GM12878 (cell line): ENCODE results near the gene SIAH2. TPM values are rescaled to one million over a fixed set of nuclear protein-coding genes. Genes with fewer than 3 reads are reported as not detected.
A peak's percentile ranks its signal among the peaks of the same experiment; 100 is the strongest.

Experiments used
- ATAC-seq: fragments of 200-7000 bp; cut with Tn5 transposase; 3 replicates; pipeline ENCODE4 v1.9.1; 2020; ENCODE audit warnings: mild to moderate bottlenecking, moderate library complexity
- BruUV-seq: library from RNA; stranded (reverse); fragments of 400-500 nt; replicated peaks from 2 replicates; lab custom pipeline; 2021; lab: Mats Ljungman, UMichigan
- CTCF ChIA-PET: fragments of 300-600 bp; sonication (Branson Sonifier 250); formaldehyde crosslinking; extraction: SDS; loops from one replicate; lab custom pipeline; 2021; ENCODE audit warnings: inconsistent platforms; lab: Yijun Ruan, JAX
- POLR2A ChIA-PET: fragments of 350-600 bp; formaldehyde crosslinking; extraction: SDS; loops from one replicate; lab custom pipeline; 2021; ENCODE audit warnings: inconsistent platforms; lab: Charles Lee
- RAD21 ChIA-PET: fragments of 300-600 bp; sonication (Branson Sonifier 250); formaldehyde crosslinking; loops from one replicate; lab custom pipeline; 2023; ENCODE audit warnings: antibody characterized with exemption; ENCODE audit not compliant: unreplicated experiment; lab: Charles Lee
- SMC1A ChIA-PET: fragments of 300-600 bp; sonication (Branson Sonifier 250); formaldehyde crosslinking; loops from one replicate; lab custom pipeline; 2023; ENCODE audit not compliant: unreplicated experiment, uncharacterized antibody; lab: Charles Lee
- DNase-seq: peaks from one replicate; pipeline ENCODE4 v3.0.0-alpha.2; 2011; ENCODE audit warnings: low read depth, low spot score
- FAIRE-seq: peaks from 3 replicates; lab custom pipeline; 2011; peaks lifted over from hg19 to GRCh38; lab: Jason Lieb, UNC
- H2AFZ ChIP-seq: 2 replicates; pipeline ENCODE4 v1.6.0; 2011; ENCODE audit warnings: low read depth, low read length, control low read depth; ENCODE audit not compliant: control insufficient read depth
- H3K27ac ChIP-seq: 2 replicates; pipeline ENCODE4 v1.5.1; 2011; ENCODE audit warnings: control low read depth; ENCODE audit not compliant: control insufficient read depth, insufficient read depth
- H3K27me3 ChIP-seq, 2 experiments: replicated peaks in 1 of 2; 2 replicates each; pipeline versions ENCODE4 v1.6.0 to v1.6.1; 2011; ENCODE audit warnings: low read length in 1 of 2; ENCODE audit not compliant: control insufficient read depth in 2 of 2, insufficient read depth in 2 of 2
- H3K36me3 ChIP-seq, 2 experiments: 2 replicates each; pipeline ENCODE4 v1.5.1; 2011; ENCODE audit warnings: low read length in 1 of 2; ENCODE audit not compliant: control insufficient read depth in 2 of 2, insufficient read depth in 2 of 2
- H3K4me1 ChIP-seq: 2 replicates; pipeline ENCODE4 v1.6.1; 2011; ENCODE audit warnings: mild to moderate bottlenecking, low read length, moderate library complexity, mixed read lengths; ENCODE audit not compliant: control insufficient read depth, insufficient read depth
- H3K4me2 ChIP-seq: 2 replicates; pipeline ENCODE4 v1.6.0; 2011; ENCODE audit warnings: control low read depth; ENCODE audit not compliant: control insufficient read depth, insufficient read depth
- H3K4me3 ChIP-seq: fragments of 200-600 bp; sonication (generic); 2 replicates; pipeline ENCODE4 v1.5.1; 2016
- H3K79me2 ChIP-seq: 2 replicates; pipeline ENCODE4 v1.6.0; 2011; ENCODE audit warnings: low read length; ENCODE audit not compliant: control insufficient read depth, insufficient read depth
- H3K9ac ChIP-seq: 2 replicates; pipeline ENCODE4 v1.8.0; 2011; ENCODE audit warnings: low read length, control low read depth, mixed read lengths; ENCODE audit not compliant: control insufficient read depth, insufficient read depth
- H3K9me3 ChIP-seq: replicated peaks from 3 replicates; pipeline ENCODE4 v1.5.1; 2011; ENCODE audit warnings: mild to moderate bottlenecking, low read length; ENCODE audit not compliant: control insufficient read depth, insufficient read depth
- H4K20me1 ChIP-seq: 2 replicates; pipeline ENCODE4 v1.6.0; 2011; ENCODE audit not compliant: control insufficient read depth, insufficient read depth
- HDAC2 ChIP-seq: fragments of 200-600 bp; sonication (generic); IDR thresholded peaks from 2 replicates; pipeline ENCODE4 v1.6.1; 2017
- MTA3 ChIP-seq: IDR thresholded peaks from 2 replicates; pipeline ENCODE4 v1.6.1; 2012; ENCODE audit warnings: low read length, inconsistent platforms, borderline replicate concordance
- SREBF1 ChIP-seq: IDR thresholded peaks from 2 replicates; pipeline ENCODE4 v1.6.1; 2012; ENCODE audit warnings: mild to moderate bottlenecking, low read length
- TCF12 ChIP-seq: IDR thresholded peaks from 2 replicates; pipeline ENCODE4 v1.6.1; 2011; ENCODE audit warnings: low read depth, mild to moderate bottlenecking, low read length
- ZBED1 ChIP-seq: IDR thresholded peaks from 2 replicates; pipeline ENCODE4 v1.6.1; 2016; ENCODE audit warnings: borderline replicate concordance
- WGBS: methylation state at CpG from one replicate; pipeline ENCODE4 v1.1.6; 2016; ENCODE audit warnings: low lambda C conversion rate; ENCODE audit not compliant: insufficient replicate concordance, insufficient coverage; ENCODE audit errors: missing lambda C conversion rate; 5-methylcytosine and 5-hydroxymethylcytosine counted together
- in situ Hi-C: fragments of 300-500 bp; cut with MboI; formaldehyde crosslinking; loops from 9 replicates; pipeline ENCODE4 v1.14.3; 2018; ENCODE audit warnings: mixed read lengths
- intact Hi-C: fragments of 100-400 bp; cut with micrococcal nuclease; formaldehyde crosslinking; loops from one replicate; pipeline ENCODE4 v1.14.2; 2022; ENCODE audit not compliant: unreplicated experiment
- polyA plus RNA-seq, 11 experiments: library from polyadenylated mRNA; depleted of rRNA in 4 of 11; unstranded in 6 of 11; stranded (reverse) in 5 of 11; fragments of >200 nt; fragmentation: Nextera tagmentation in 4 of 11; fragmentation: Illumina TruSeq in 1 of 11; extraction: Ambion mirVana in 4 of 11; extraction: Trizol in 1 of 11; gene quantifications; 1 replicate in 1 of 11; 2 replicates in 10 of 11; pipeline versions ENCODE4 v1.2.1 to v1.2.3, GENCODE V29; 2011 to 2016; ENCODE audit warnings: inconsistent platforms in 2 of 11, missing spikeins in 2 of 11, low read depth in 1 of 11
- total RNA-seq, 4 experiments: library from RNA; depleted of rRNA in 3 of 4; stranded (reverse); fragments of >200 nt in 3 of 4; fragmentation: Illumina TruSeq in 1 of 4; extraction: Trizol in 1 of 4; gene quantifications; 2 replicates each; pipeline versions ENCODE4 v1.2.1 to v1.2.3, GENCODE V29; 2013 to 2021

The SIAH2 gene
- total and polyA plus RNA-seq, 10 of the 15 experiments (the other 5 are each of a cell fraction or from before 2014, with no cell fraction given), result 3.3 to 51.5 (median 29.7) TPM

GRCh38 chr3:150764566-150764965, 1.6 kb upstream of the SIAH2 start:
- Histone ChIP-seq H3K79me2 (peaks cover 49% of the 10 kb centered on the region), H3K4me1 (peaks cover 29% of the 10 kb centered on the region), H3K4me2 (peak overlapping the region; percentile 95), H4K20me1 (no peaks in the 10 kb centered on the region), H3K27me3 (no peaks in the 10 kb centered on the region), H3K36me3 (no peaks in the 10 kb centered on the region), H2AFZ (no peak overlapping the region; the same call in 1 of the 2 replicates), H3K9me3 (no peaks in the 10 kb centered on the region), H3K9ac (peak overlapping the region; percentile 87), H3K4me3 (peak overlapping the region; percentile 94), H3K27ac (peak overlapping the region; percentile 77; the same call in 1 of the 2 replicates)
- no peak for ATAC-seq
- no peak for FAIRE-seq
- WGBS, result 59% methylated on average over 5 of the region's 5 CpGs
- intact Hi-C loops, result loop anchor here (5.0 kb wide), 3 partner anchors 42 to 1508 kb away; no protein-coding TSS in a partner anchor
- BruUV-seq, result no TSS peak
- no peak for DNase-seq
- ChIA-PET RAD21 (interaction anchor here (0.8 to 6.6 kb wide), 16 partner anchors 11 to 220 kb away, joined by 3 to 36 read pairs (median 6); partner anchors contain the start of genes ERICH6 and SELENOT), POLR2A (interaction anchor here (0.9 to 7.1 kb wide), 11 partner anchors 11 to 355 kb away, joined by 3 to 40 read pairs (median 3); partner anchors contain the start of genes EIF2A, ERICH6, SELENOT and SERP1), CTCF (interaction anchor here (0.7 to 3.9 kb wide), 27 partner anchors 9 to 464 kb away, joined by 3 to 42 read pairs (median 5); partner anchors contain the start of gene ERICH6), SMC1A (interaction anchor here (0.9 to 8.5 kb wide), 23 partner anchors 9 to 223 kb away, joined by 3 to 68 read pairs (median 5); no protein-coding TSS in a partner anchor)
- TF ChIP-seq ZBED1 (peak; percentile 49; the same call in 1 of the 2 replicates), TCF12 (no peak), SREBF1 (no peak), MTA3 (no peak), HDAC2 (no peak)
- in situ Hi-C loops, result no loop called here
